DMS 273 (cell line): Measurements from ENCODE around the gene SH3BP2.

Source experiments
- DNase-seq: peaks from one replicate; lab custom pipeline; 2025; ENCODE audit not compliant: unreplicated experiment; lab: John Stamatoyannopoulos, UW

The SH3BP2 gene

DNA sequence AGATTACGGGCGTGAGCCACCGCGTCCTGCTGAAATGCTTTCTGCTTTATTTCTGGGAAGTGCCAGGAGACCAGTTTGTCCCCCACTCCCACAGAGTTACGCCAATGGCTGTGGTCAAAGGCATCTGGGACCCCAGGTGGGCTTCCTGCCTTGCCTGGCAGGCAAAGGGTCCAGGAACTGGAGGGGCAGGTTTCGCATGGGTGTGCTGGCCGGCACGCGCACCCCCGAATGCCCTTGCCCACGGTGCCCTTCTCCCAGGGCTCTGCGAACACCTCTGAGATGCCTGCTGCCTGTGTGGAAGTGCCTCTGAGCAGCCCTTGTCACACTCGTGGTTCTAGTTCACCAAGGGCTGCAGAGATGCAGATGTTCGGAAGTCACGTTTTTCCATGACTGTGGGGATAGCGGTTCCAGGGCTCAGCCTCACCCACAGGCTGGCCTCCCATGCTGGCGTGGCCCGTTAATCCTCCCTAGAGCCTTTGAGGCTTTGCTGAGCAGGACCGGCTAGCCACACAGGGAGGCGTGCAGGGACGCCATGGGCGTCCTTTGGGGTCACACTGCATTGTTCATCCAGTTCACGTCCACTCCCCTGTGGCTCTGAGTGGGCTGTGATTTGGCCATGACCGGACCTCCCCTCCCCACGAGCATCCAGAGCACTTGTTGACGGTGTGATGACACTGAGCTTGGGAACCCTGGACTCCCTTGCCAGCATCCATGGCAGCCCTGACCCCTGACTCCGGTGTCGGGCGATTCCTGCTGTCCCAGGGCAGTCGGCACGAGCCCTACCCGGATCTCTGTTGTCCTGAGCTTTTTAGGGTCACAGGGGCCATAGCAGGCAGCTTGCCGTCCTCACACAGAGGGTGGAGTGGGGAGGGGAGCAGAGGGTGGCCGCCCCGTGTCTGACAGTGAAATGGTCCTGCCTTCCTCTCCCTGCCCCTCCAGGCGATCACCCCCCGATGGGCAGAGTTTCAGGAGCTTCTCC lies 38.0 kb downstream of the SH3BP2 start:
- DNase-seq: no peak

DNA sequence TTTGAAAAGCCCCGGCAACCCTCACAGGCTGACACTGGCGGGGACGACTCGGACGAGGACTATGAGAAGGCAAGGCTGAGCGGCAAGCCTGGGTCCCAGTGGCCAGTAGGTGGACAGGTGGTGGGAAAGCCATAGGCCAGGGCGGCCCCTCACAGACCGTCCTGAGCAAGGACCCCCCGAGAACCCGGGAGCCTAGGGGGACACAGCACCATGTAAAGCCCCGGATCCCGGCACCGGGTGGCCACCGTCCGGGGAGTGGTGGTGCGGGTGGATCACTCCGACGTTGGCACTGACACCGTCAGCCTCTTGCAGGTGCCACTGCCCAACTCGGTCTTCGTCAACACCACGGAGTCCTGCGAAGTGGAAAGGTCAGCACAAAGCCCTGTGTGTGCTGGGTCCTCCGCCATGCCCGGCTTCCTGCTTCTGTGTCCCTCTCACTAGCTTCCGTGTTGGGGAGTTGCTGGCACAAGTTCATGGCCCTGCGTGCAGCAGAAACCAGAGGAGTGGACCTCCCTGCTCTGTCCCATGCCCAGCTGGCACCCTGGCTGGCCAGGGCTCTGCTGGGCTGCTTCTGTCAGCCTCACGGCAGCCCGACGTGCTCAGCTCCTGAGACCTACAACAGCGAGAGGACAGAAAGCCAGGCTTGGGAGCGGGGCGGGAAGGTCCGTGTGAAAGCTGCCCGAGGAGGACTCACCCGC lies 38.9 kb downstream of the SH3BP2 start:
- DNase-seq: no peak

DNA sequence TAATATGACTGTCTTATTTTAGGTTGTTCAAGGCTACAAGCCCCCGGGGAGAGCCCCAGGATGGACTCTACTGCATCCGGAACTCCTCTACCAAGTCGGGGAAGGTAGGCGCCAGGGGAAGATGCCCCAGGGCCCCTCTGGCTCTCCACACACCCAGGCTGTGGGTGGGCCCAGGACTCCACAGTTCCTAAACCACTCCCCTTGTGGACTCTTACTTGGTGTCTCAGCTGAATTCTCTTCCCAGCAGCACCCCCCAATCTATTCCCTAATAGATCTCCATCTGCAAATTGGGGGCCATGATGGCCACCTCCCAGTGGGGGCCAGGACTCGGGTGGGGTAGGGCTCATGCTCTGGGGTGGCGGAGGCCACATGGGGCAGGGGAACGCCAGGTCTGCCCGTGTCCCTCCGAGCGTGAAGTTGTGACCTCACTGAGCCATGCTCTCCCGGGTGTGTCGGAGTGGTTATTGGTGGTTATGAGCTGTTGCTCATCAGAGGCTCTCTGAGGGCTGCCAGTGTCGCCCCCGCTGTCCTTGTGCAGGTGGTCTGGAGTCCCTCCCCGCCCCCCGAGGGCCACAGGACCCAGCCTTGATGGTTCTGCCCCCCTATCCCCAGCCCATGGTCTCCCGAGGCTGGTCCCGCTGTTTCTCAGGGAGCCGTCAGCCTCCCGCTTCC lies 39.6 kb downstream of the SH3BP2 start:
- DNase-seq: no peak

DNA sequence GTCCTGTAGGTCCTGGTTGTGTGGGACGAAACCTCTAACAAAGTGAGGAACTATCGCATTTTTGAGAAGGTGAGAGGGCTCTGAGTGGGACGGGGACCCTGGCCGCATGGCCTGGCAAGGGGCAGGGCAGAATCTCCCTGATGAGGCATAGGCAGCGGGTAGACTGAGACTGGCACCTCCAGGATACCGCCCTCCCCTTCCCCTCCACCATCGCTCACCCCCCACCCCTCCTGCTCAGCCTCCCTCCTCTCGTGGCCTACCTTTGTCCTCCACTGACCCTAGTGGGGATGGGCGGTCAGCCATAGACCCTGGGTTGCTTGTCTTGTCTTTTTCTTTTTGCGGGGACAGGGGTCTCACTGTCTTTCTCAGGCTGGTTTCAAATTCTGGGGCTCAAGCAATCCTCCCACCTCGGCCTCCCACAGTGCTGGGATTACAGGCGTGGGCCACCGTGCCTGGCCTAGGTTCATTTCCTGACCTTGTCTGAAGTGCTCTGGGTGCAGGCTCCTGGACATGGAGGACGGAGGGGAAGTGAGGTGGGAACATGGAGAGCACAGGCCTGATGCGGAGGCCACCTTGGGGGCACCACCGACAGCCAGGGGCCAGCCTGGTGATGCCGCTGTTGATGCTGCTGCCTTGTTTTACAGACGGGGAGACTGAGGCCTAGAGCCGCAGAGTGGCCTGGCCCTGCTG lies 40.2 kb downstream of the SH3BP2 start:
- no peak for DNase-seq

DNA sequence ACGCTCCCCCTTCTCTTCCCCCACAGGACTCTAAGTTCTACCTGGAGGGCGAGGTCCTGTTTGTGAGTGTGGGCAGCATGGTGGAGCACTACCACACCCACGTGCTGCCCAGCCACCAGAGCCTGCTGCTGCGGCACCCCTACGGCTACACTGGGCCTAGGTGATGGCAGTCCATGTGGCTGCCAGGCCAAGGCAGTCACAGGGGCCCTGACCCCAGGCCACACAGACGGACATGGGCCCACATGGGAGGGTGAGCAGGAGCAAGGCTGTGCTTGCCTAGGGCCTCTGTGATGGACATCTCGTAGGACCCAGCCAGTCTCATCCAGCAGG lies 40.8 kb downstream of the SH3BP2 start:
- DNase-seq: no peak

DNA sequence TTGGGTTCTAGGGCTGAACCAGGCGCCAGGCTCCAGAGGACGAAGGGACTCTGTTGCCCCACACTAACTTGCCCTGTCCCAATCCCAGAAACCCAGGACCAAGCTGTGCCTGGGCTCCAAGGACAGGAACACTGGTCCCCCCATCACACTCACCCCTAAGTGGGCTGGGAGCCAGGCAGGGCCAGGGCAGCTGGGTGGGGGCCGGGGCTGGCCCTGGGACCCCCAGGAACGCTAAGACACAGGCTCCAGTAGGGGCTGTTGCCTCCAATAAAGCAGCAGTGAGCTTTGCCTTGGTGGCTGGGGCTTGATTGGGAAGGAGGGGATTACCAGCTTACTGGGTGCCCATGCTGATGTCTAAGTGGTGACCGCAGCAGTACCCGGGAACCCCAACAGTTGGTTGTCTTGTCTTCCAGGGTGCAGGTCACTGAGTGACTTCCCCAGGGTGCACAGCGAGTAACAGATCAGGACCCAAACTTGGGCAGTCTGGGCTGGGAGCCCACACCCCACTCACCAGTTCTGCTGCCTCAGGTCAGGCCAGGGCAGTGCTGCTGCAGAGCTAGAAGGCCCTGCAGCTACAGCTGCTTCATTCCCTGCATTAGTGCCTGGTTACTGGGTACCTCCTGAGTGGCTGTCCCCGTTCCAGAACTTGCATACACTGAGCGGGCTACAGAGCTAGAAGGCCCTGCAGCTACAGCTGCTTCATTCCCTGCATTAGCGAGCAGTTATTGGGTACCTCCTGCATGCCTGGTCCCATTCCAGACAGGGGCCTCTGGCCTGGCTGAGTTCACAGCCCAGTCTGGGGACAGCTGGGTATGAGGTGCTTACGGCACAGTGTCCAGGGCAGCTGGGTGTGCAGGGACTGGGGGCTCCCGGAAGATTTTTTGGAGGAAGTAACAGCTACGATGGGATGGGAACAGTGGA lies 41.4 kb downstream of the SH3BP2 start:
- no peak for DNase-seq

DNA sequence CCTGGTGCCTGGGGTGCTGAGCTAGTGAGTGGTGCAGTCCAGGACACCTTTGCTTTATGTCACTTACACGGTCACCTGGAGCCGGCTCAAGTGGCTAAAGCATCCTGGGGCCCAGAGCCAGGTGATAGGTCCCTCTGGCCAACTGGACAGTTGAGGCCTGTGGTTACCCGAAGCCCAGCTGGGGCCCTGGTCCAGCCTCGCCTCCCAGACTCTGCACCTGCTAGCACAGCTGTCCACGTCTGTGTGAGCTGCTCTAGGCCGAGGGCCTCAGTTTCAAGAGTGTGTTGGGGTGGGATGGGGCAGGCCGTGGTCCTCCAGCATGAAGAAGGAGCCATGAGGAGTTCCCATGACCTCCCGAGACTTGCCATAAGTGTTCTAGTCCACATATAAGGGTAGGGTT lies 43.1 kb downstream of the SH3BP2 start:
- DNase-seq: no peak

DNA sequence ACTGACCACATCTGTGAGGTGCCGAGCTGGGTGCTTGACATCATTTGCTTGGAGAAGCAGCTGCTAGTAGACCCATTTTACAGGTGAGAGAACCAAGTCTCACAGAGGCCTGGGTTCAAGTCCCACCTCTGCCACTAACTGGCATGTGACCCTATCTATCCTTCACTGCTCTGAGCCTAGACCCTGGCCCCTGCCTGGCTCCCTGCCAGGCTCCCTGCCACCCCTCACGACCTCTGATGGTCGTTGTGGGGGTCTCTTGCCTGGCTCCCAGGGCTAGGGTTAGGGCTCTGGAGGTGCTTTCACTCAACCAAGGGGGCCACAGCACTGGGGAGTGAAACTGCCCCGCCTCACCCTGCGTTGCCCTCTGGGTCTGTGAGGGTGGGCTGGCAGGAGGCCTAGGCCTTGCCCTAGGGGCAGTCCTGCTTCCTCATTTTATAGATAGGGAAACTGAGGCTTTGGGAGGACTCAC lies 43.5 kb downstream of the SH3BP2 start:
- no peak for DNase-seq

DNA sequence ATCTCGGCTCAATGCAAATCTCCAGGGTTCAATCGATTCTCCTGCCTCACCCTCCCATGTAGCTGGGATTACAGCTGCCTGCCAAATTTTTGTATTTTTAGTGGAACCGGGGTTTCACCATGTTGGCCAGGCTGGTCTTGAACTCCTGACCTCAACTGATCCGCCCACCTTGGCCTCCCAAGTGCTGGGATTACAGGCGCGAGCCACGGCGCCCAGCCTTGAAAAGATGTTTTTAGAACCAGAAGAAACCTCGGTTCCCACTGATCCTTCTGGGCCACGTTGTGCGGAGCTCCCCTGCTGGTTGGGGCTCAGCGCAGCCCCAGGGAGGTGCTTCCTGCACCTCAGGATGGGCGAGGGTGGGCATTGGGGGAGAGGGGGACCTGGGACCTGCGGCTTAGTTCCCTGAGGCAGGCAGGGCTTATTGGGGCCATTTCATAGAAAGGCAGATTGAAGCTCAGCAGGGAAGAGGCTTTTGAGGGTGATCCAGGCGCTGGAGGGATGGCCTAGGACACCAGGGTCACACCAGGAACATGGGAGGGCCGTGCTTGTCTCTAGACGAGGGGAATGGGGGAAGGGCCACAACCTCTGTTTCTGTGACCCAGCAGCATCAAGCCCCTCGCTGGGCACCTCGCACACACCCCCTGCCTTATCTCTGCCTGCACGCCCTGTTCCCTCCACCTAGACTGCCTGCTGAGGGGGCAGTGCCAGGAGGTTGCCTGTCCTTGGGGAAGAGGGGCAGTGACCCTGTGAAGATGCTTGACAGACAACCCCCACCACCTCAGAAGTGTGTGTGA lies 44.4 kb downstream of the SH3BP2 start:
- no peak for DNase-seq

DNA sequence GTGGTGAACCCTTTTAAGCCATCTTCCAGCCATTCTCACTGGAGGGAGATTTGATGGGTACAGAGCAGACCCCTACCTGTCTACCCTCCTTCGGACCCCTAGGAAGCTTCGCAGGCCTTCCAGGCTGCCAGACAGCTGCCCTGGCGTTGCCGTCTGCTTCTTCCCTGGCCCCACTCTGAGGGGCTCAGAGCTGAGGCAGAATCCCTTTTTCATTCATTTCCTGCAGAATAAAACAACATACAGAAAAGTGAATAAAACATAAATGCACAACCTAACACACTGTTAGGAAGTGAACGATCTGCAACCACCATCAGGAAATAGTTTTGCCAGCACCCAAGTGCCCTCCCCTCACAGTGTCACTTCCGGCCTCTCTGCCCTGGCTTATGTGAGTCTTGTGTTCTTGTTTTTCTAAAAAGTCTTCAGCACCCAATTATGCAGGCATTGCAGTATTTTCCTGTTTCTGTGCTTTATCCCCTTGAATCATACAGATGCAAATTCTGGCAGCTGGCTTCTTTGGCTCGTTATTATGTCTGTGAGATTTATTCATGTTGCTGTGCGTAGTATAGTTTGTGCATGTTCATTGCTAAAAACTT lies 45.1 kb downstream of the SH3BP2 start:
- DNase-seq: no peak

DNA sequence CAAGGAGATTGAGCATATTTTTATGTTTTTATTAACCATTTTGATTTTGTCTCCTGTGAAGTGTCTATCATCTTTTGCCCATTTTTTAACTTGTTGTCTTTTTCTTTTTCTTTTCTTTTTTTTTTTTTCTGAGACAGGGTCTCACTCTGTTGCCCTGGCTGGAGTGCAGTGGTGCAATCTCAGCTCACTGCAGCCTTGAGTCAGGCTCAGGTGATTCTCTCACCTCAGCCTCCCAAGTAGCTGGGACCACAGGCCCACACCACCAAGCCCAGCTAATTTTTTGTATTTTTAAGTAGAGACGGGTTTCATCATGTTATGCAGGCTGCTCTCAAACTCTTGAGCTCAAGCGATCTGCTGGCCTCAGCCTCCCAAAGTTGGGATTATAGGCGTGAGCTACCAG lies 46.2 kb downstream of the SH3BP2 start:
- DNase-seq: no peak

DNA sequence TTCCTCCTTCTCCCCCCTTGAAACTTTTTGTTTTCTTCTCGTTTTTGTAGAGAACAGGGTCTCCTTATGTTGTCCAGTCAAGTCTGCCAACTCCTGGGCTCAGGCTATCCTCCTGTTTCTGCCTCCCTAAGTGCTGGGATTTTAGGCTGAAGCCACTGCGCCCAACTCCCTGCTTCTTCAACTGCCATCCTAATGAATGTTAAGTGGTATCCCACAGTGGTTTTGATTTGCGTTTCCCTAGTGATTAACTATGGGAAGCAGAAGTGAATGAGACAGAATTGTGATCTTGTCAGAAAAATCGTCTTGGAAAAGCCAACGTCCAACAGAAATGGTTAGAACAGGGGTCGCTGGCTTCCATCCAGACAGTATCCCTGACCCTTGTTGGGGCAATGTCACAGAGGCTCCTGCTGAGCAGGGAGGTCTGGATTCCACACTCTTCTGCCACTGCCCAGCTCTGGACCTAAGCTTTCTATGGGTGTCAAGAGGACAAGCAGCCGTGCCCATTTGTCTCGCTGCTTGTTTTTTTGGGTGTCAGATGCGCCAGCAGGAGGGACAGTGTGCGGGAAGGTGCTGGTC lies 49.9 kb downstream of the SH3BP2 start:
- no peak for DNase-seq

DNA sequence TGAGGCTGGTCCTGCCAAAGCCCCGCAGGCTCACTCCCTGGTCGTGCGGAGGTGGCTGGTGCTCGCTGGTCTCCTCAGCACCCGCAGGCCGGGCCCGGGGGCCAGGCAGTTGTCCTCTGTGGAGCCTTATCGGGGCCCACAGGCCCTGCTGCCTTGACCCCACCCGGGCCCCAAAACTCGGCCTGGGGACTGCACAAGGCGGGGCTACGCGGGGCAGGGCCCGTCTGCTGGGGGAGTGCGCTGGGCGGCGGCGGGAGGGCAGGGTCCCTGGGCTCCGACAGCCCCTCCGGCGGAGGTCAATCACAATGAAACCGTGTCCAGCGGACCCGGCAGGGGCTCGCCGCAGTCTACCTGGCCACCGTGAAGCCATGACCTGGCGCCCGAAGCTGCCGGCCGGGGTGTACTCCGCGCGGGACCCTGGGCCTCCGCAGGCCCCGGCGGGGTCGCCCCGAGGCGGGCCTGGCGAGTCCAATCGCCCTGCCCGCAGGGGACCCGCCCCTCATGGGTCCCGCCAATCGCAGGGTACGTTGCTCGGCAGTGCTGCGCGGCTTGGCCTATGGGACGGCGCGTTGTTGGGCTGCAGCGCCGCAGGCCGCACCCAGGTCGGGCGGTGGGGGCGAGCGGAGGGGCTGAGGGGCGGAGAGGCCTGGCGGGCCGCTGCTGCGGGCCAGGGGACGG lies 50.5 kb downstream of the SH3BP2 start, which contains the start of gene ADD1:
Gene ADD1, plus strand, starts transcription at position 582 of the 678 bp plus-strand sequence. CDS start 32,072 bp downstream, outside the sequence.
- peak; percentile 91 for DNase-seq

DNA sequence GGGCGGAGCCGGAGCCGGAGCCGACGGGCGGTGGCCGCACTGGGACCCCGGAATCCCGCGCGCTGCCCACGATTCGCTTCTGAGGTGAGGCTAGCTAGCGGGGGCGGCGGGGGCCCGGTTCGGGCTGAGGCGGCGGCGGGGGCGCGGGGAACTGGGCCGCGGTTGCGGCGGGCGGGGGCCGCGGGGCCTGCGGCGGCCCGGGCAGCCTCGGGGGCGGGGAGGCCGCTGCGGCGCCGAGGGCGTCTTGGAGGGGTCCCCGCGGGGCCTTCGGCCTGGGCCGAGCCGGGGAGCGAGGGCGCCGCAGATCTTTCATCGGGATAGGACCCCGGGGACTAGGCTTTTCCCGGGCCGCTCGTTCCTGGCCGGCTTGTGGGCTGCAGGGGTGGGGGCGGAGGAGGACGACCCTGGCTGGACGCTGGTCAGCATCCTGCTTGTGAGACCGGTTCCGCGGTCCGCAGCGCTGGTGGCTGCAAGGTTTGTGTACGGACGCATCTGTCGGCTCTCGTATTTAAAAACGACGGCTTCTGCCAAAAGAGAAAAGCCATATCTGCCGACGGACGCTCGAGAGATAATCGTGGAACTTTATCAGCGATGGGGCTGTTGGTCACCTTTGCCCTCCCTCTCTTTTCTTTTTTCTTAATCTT lies 51.2 kb downstream of the SH3BP2 start:
- DNase-seq: peak; percentile 49

DNA sequence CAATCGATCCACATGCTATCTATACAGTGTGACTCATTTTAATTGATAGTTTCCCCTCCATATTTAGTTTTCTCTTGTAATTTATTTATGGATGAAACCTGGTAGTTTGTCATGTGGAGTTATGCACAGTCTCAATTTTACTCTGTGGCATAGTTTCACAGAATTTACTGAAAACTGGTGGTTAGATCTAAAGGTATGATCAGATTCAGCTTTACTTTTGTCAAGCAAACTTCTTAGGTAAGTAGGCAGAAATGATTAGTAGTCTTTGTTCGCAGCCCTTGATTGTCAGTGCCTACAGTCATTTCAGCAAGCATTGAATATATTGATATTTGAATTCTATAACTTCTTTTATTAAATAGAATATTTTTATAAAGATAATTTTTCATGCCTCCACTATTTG lies 53.3 kb downstream of the SH3BP2 start:
- no peak for DNase-seq

DNA sequence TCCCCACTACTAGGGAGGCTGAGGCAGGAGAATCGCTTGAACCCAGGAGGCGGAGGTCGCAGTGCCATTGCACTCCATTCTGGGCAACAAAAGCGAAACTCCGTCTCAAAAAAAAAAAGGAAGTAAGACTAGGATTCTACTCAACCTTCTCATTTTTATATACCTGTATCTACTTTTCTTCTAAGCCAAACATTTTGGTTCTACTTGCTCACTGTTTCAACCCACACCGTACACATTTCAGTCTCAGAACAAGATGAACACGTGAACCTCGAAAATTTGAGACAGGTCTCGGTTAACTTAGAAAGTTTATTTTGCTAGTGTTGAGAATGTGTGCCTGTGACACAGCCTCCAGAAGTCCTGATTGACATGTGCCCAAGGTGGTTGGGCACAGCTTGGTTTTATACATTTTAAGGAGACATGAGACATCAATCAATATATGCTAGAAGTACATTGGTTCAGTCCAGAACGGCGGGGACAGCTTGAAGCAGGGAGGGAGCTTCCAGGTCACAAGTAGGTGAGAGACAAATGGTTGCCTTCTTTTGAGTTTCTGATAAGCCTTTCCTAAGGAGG lies 54.5 kb downstream of the SH3BP2 start:
- DNase-seq: no peak

DNA sequence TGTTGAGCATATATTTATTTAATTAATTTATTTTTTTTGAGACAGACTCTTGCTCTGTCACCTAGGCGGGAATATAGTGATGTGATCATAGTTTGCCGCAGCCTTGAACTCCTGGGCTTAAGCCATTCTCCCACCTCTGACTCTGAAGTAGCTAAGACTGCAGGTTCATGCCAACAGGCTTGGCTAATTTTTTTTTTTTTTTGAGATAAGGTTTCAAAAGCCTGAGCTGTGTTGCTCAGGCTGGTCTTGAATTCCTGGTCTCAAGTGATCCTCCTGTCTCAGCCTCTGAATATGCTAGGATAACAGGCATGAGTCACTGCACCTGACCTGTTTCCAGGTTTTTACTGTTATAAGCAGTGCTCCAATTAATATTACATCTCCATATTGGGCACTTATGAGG lies 55.6 kb downstream of the SH3BP2 start:
- no peak for DNase-seq
